ENCODE data around the gene ICAM3.

Gene ICAM3

DNA sequence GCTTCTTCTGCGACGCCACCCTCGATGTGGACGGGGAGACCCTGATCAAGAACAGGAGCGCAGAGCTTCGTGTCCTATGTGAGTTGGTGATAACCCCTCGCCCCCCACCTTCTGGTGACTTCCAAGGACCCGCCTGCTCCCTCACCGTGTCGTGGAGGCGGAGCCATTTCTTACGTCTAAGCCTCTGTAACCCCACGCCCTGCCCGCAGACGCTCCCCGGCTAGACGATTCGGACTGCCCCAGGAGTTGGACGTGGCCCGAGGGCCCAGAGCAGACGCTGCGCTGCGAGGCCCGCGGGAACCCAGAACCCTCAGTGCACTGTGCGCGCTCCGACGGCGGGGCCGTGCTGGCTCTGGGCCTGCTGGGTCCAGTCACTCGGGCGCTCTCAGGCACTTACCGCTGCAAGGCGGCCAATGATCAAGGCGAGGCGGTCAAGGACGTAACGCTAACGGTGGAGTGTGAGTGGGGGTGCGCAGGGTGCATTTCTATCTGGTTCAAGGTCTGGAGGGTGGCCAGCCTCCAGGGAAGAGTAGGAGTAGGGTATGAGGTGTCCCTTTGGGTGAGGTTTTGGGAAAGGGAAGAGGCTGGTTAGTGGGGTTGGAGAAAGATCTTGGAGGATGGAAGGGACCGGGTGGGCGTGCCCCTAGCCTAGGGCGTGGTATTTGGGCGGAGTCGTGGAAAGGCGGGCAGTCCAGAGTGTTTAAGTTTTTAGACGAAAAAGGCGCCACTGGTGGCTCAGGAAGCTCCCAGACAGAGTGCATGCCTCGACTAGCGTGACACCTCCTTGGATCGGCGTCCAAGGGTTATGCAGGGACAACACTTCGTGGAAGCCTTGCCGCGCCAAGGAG lies 46.4 kb downstream of the ICAM3 start:
- Histone ChIP-seq H2AFZ (ENCODE audit: low read length) (peak overlapping the region; percentile 98), H2BK5ac (ENCODE audit: low read length) (no peak overlapping the region), H3K14ac (ENCODE audit: low read length) (no peak overlapping the region), H3K23ac (ENCODE audit: low read depth, low read length, poor library complexity) (peak overlapping the region; percentile 21), H2AK5ac (ENCODE audit: low read depth, low read length) (peak overlapping the region; percentile 24), H3K36me3 (replicated peaks in 1 of 2; ENCODE audit: control insufficient read depth in 2 of 2, insufficient read depth in 2 of 2, low read length in 2 of 2) (no peaks in the 10 kb centered on the region), H4K91ac (ENCODE audit: low read depth, low read length, poor library complexity) (no peak overlapping the region), H3K79me1 (ENCODE audit: low read depth, low read length) (no peaks in the 10 kb centered on the region), H3K9ac (ENCODE audit: low read depth, low read length, poor library complexity) (peak overlapping the region; percentile 53), H3K4me3 (ENCODE audit: low read length in 2 of 2) (peak overlapping the region; percentile 55 to 67), H4K8ac (ENCODE audit: low read depth, low read length) (no peak overlapping the region), H3K27me3 (ENCODE audit: control insufficient read depth in 3 of 3, insufficient read depth in 3 of 3, low read depth in 1 of 3, low read length in 3 of 3) (peaks cover 70 to 89% (median 75%) of the 10 kb centered on the region in 3 experiments), H3K9me3 (replicated peaks in 1 of 2; ENCODE audit: control insufficient read depth in 2 of 2, insufficient read depth in 1 of 2, low read depth in 1 of 2, low read length in 2 of 2) (peaks cover 5 to 8% of the 10 kb centered on the region in 2 donors), H3K27ac (replicated peaks; ENCODE audit: low read length) (no peak overlapping the region), H2BK15ac (ENCODE audit: low read length) (peak overlapping the region; percentile 61), H3K18ac (ENCODE audit: low read length) (peak overlapping the region; percentile 79), H3K4me2 (ENCODE audit: insufficient read depth, low read length, poor library complexity, severe bottlenecking) (peak overlapping the region; percentile 77), H2BK12ac (ENCODE audit: low read length) (peak overlapping the region; percentile 1), H2BK120ac (ENCODE audit: low read depth, low read length) (no peak overlapping the region), H3K4me1 (ENCODE audit: control insufficient read depth in 2 of 2, insufficient read depth in 1 of 2, low read depth in 1 of 2, low read length in 2 of 2) (peaks cover 29 to 32% of the 10 kb centered on the region in 2 donors), H3K4ac (ENCODE audit: low read length) (no peak overlapping the region)
- no CpG with 5 or more reads among the region's 56 CpGs for WGBS, 2 donors (ENCODE audit: extremely low coverage in 2 of 2, insufficient read length in 2 of 2, insufficient replicate concordance in 1 of 2)
- no peak for DNase-seq (ENCODE audit: low spot score)

DNA sequence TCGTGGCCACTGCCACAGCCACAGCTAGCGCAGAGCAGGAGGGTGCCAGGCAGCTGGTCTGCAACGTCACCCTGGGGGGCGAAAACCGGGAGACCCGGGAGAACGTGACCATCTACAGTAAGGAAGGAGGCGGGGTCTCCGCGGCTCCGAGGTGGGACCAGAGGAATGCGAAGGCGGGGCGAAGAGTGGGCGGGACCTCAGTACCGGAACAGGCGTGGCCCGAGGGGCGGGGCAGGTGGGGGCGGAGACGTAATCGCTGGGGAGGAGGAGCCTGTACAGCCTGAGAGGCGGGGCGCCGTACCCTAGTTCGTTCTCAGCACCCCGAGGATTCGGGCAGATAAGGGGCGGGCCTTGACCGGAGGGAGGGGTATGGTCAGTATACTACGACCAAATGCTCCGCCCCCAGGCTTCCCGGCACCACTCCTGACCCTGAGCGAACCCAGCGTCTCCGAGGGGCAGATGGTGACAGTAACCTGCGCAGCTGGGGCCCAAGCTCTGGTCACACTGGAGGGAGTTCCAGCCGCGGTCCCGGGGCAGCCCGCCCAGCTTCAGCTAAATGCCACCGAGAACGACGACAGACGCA lies 47.1 kb downstream of the ICAM3 start:
- Histone ChIP-seq H3K9me3 (replicated peaks in 1 of 2; ENCODE audit: control insufficient read depth in 2 of 2, insufficient read depth in 1 of 2, low read depth in 1 of 2, low read length in 2 of 2) (peaks cover 5 to 13% of the 10 kb centered on the region in 2 donors), H3K36me3 (replicated peaks in 1 of 2; ENCODE audit: control insufficient read depth in 2 of 2, insufficient read depth in 2 of 2, low read length in 2 of 2) (no peaks in the 10 kb centered on the region), H4K91ac (ENCODE audit: low read depth, low read length, poor library complexity) (no peak overlapping the region), H3K79me1 (ENCODE audit: low read depth, low read length) (no peaks in the 10 kb centered on the region), H3K4me3 (ENCODE audit: low read length in 2 of 2) (peak overlapping the region; percentile 55 to 76), H3K18ac (ENCODE audit: low read length) (peak overlapping the region; percentile 79), H3K23ac (ENCODE audit: low read depth, low read length, poor library complexity) (peak overlapping the region; percentile 29), H3K27ac (replicated peaks; ENCODE audit: low read length) (no peak overlapping the region), H2BK5ac (ENCODE audit: low read length) (no peak overlapping the region), H3K4me2 (ENCODE audit: insufficient read depth, low read length, poor library complexity, severe bottlenecking) (peak overlapping the region; percentile 77), H3K4ac (ENCODE audit: low read length) (no peak overlapping the region), H2BK12ac (ENCODE audit: low read length) (peak overlapping the region; percentile 2), H2BK120ac (ENCODE audit: low read depth, low read length) (no peak overlapping the region), H3K4me1 (ENCODE audit: control insufficient read depth in 2 of 2, insufficient read depth in 1 of 2, low read depth in 1 of 2, low read length in 2 of 2) (peaks cover 29 to 32% of the 10 kb centered on the region in 2 donors), H2AFZ (ENCODE audit: low read length) (peak overlapping the region; percentile 98), H3K14ac (ENCODE audit: low read length) (no peak overlapping the region), H2AK5ac (ENCODE audit: low read depth, low read length) (no peak overlapping the region), H4K8ac (ENCODE audit: low read depth, low read length) (no peak overlapping the region), H2BK15ac (ENCODE audit: low read length) (peak overlapping the region; percentile 61), H3K9ac (ENCODE audit: low read depth, low read length, poor library complexity) (no peak overlapping the region), H3K27me3 (ENCODE audit: control insufficient read depth in 3 of 3, insufficient read depth in 3 of 3, low read depth in 1 of 3, low read length in 3 of 3) (peaks cover 75 to 96% (median 76%) of the 10 kb centered on the region in 3 experiments)
- DNase-seq (ENCODE audit: low spot score) = peak; percentile 77
- WGBS, 2 donors (ENCODE audit: extremely low coverage in 2 of 2, insufficient read length in 2 of 2, insufficient replicate concordance in 1 of 2) = no CpG with 5 or more reads among the region's 45 CpGs

- Histone ChIP-seq H3K9me3 (replicated peaks in 1 of 2; ENCODE audit: control insufficient read depth in 2 of 2, insufficient read depth in 1 of 2, low read depth in 1 of 2, low read length in 2 of 2) (peaks cover 5 to 13% of the 10 kb centered on the region in 2 donors), H3K4ac (ENCODE audit: low read length) (no peak overlapping the region), H3K36me3 (replicated peaks in 1 of 2; ENCODE audit: control insufficient read depth in 2 of 2, insufficient read depth in 2 of 2, low read length in 2 of 2) (no peaks in the 10 kb centered on the region), H3K27ac (replicated peaks; ENCODE audit: low read length) (no peak overlapping the region), H3K4me3 (ENCODE audit: low read length in 2 of 2) (peak overlapping the region; percentile 55 to 76), H3K23ac (ENCODE audit: low read depth, low read length, poor library complexity) (peak overlapping the region; percentile 52), H4K91ac (ENCODE audit: low read depth, low read length, poor library complexity) (no peak overlapping the region), H2AK5ac (ENCODE audit: low read depth, low read length) (peak overlapping the region; percentile 39), H3K9ac (ENCODE audit: low read depth, low read length, poor library complexity) (peak overlapping the region; percentile 61), H2BK12ac (ENCODE audit: low read length) (peak overlapping the region; percentile 14), H4K8ac (ENCODE audit: low read depth, low read length) (no peak overlapping the region), H3K79me1 (ENCODE audit: low read depth, low read length) (no peaks in the 10 kb centered on the region), H3K14ac (ENCODE audit: low read length) (no peak overlapping the region), H2BK5ac (ENCODE audit: low read length) (no peak overlapping the region), H3K18ac (ENCODE audit: low read length) (peak overlapping the region; percentile 58), H3K4me2 (ENCODE audit: insufficient read depth, low read length, poor library complexity, severe bottlenecking) (peak overlapping the region; percentile 87), H2AFZ (ENCODE audit: low read length) (peak overlapping the region; percentile 98), H2BK15ac (ENCODE audit: low read length) (peak overlapping the region; percentile 18), H3K27me3 (ENCODE audit: control insufficient read depth in 3 of 3, insufficient read depth in 3 of 3, low read depth in 1 of 3, low read length in 3 of 3) (peaks cover 72 to 100% (median 77%) of the 10 kb centered on the region in 3 experiments), H3K4me1 (ENCODE audit: control insufficient read depth in 2 of 2, insufficient read depth in 1 of 2, low read depth in 1 of 2, low read length in 2 of 2) (peaks cover 28 to 35% of the 10 kb centered on the region in 2 donors), H2BK120ac (ENCODE audit: low read depth, low read length) (no peak overlapping the region)
- DNase-seq (ENCODE audit: low spot score) = no peak
- no CpG with 5 or more reads among the region's 49 CpGs for WGBS, 2 donors (ENCODE audit: extremely low coverage in 2 of 2, insufficient read length in 2 of 2, insufficient replicate concordance in 1 of 2)
Measured at GRCh38 chr19:10291554-10292205, 47.7 kb downstream of the ICAM3 start.
